Sigmoid colon (tissue), 7 donors: ENCODE results near the gene SDC1. TPM values are rescaled to one million over a fixed set of nuclear protein-coding genes. Genes with fewer than 3 reads are reported as not detected.

Source experiments
- DNase-seq: peaks from one replicate; pipeline ENCODE4 v3.0.0-alpha.2; 2019
- H3K27ac ChIP-seq, 4 donors: fragments of 200-600 bp; sonication (generic); one replicate each; pipeline ENCODE4 v1.5.1; 2016 to 2019; ENCODE audit warnings: mild to moderate bottlenecking in 1 of 4
- H3K27me3 ChIP-seq, 3 donors: fragments of 200-600 bp; sonication (generic); one replicate each; pipeline ENCODE4 v1.5.1; 2019; ENCODE audit warnings: mild to moderate bottlenecking in 1 of 3
- H3K36me3 ChIP-seq, 4 donors: fragments of 200-600 bp; sonication (generic); one replicate each; pipeline ENCODE4 v1.5.1; 2016 to 2019
- H3K4me1 ChIP-seq, 4 donors: fragments of 200-600 bp; sonication (generic); one replicate each; pipeline ENCODE4 v1.5.1; 2017 to 2019
- H3K4me3 ChIP-seq, 4 donors: fragments of 200-600 bp; sonication (generic); one replicate each; pipeline ENCODE4 v1.5.1; 2017 to 2019; ENCODE audit warnings: mild to moderate bottlenecking in 2 of 4, moderate library complexity in 1 of 4
- H3K9me3 ChIP-seq, 4 donors: fragments of 200-600 bp in 3 of 4; sonication (generic) in 3 of 4; one replicate each; pipeline versions ENCODE4 v1.5.1 to v1.6.1; 2013 to 2019
- EP300 ChIP-seq, 4 donors: sonication (generic); formaldehyde crosslinking; IDR thresholded peaks; one replicate each; pipeline ENCODE4 v1.6.1; 2017; ENCODE audit warnings: antibody characterized with exemption in 4 of 4
- POLR2A ChIP-seq, 2 donors: fragments of 450-650 bp; IDR thresholded peaks; one replicate each; pipeline ENCODE4 v1.6.1; 2016; ENCODE audit warnings: antibody characterized with exemption in 2 of 2, mild to moderate bottlenecking in 2 of 2, moderate library complexity in 2 of 2
- POLR2AphosphoS5 ChIP-seq, 4 donors: sonication (generic); formaldehyde crosslinking; IDR thresholded peaks; one replicate each; pipeline ENCODE4 v1.6.1; 2017; ENCODE audit warnings: antibody characterized with exemption in 4 of 4
- WGBS, 2 donors: extraction: QIAGEN DNeasy Blood & Tissue Kit; methylation state at CpG; one replicate each; pipeline ENCODE4 v1.1.7; 2013; 5-methylcytosine and 5-hydroxymethylcytosine counted together
- intact Hi-C: fragments of 100-400 bp; cut with DNase I; formaldehyde crosslinking; loops from one replicate; pipeline ENCODE4 v1.15.1; 2023
- polyA plus RNA-seq, 3 donors: library from polyadenylated mRNA; stranded (reverse); fragments of 200-250 nt; gene quantifications; one replicate each; pipeline ENCODE4 v1.2.3, GENCODE V29; 2013
- total RNA-seq, 4 donors: library from RNA; depleted of rRNA; stranded (reverse); fragments of >200 nt; gene quantifications; one replicate each; pipeline ENCODE4 v1.1.0, GENCODE V29; 2016
- TF ChIP-seq, protein P1 (sequence below), 4 experiments: fragments of 450-650 bp in 3 of 4; fragments of 200-600 bp in 1 of 4; IDR thresholded peaks; one replicate each; pipeline ENCODE4 v1.5.1; 2016 to 2019; ENCODE audit warnings: antibody characterized with exemption in 4 of 4, mild to moderate bottlenecking in 3 of 4, moderate library complexity in 2 of 4
- donor health status: healthy with polysubstance abuse.
- donor health status: Bipolar disorder and iron deficiency.
- donor health status: healthy.

Gene SDC1
- total and polyA plus RNA-seq, 7 donors = 0.33 to 104 (median 8.0) TPM; not detected in 1

DNA sequence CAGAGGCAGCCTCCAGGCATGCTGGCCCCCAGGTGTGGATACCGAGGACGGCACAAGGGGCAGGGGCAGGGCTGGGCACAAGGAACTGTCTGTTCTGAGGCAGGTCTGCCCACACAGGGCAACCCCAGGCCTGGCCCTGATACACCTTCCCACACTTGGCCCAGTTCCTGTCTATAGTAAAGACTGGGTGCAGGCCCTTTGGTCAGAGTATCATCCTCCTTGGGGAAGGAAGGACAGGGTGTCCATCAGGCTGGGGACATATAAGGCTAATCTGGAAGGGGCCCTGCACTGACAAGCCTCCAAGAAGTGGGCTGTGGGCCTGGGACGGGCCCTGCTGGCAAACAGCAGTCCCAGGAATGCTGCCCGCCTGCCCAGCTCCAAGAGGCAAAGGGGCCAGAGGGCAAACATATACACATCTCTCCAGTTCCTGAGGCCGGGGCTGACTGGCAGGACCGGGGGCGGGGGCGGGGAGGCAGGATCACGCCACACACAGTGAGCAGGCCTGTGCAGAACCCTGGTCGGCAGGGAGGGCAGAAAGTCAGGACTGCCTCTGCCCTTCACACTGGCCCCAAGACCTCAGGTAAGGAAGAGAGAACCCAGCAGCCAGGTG lies 18.9 kb downstream of the SDC1 start:
- Histone ChIP-seq H3K27ac (no peak overlapping the region), H3K36me3 (no peaks in the 10 kb centered on the region), H3K4me1 (no peaks in the 10 kb centered on the region), H3K27me3 (no peaks in the 10 kb centered on the region), H3K9me3 (no peaks in the 10 kb centered on the region), H3K4me3 (no peak overlapping the region)
- 73 to 91% methylated on average over 10 of the region's 10 CpGs for WGBS, 2 donors
- TF ChIP-seq, protein P1, sequence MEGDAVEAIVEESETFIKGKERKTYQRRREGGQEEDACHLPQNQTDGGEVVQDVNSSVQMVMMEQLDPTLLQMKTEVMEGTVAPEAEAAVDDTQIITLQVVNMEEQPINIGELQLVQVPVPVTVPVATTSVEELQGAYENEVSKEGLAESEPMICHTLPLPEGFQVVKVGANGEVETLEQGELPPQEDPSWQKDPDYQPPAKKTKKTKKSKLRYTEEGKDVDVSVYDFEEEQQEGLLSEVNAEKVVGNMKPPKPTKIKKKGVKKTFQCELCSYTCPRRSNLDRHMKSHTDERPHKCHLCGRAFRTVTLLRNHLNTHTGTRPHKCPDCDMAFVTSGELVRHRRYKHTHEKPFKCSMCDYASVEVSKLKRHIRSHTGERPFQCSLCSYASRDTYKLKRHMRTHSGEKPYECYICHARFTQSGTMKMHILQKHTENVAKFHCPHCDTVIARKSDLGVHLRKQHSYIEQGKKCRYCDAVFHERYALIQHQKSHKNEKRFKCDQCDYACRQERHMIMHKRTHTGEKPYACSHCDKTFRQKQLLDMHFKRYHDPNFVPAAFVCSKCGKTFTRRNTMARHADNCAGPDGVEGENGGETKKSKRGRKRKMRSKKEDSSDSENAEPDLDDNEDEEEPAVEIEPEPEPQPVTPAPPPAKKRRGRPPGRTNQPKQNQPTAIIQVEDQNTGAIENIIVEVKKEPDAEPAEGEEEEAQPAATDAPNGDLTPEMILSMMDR (IDR thresholded peaks at IDR 0.05) = no peak
- TF ChIP-seq EP300 (IDR thresholded peaks at IDR 0.05) (no peak), POLR2A (IDR thresholded peaks at IDR 0.05) (no peak), POLR2AphosphoS5 (IDR thresholded peaks at IDR 0.05) (no peak)
- intact Hi-C loops = no loop called here
- no peak for DNase-seq

- no peaks in the 10 kb centered on the region for H3K9me3 ChIP-seq
- no peaks in the 10 kb centered on the region for H3K4me1 ChIP-seq
- TF ChIP-seq POLR2A (IDR thresholded peaks at IDR 0.05) (no peak), POLR2AphosphoS5 (IDR thresholded peaks at IDR 0.05) (no peak), EP300 (IDR thresholded peaks at IDR 0.05) (no peak)
- TF ChIP-seq, protein P1 (IDR thresholded peaks at IDR 0.05) = no peak
- no peaks in the 10 kb centered on the region for H3K36me3 ChIP-seq
- 90 to 94% methylated on average over 7 of the region's 7 CpGs for WGBS, 2 donors
- H3K27me3 ChIP-seq = no peaks in the 10 kb centered on the region
- no peak overlapping the region for H3K4me3 ChIP-seq
- no peak overlapping the region for H3K27ac ChIP-seq
- intact Hi-C loops = no loop called here
- DNase-seq = no peak
These were observed 19.9 kb downstream of the SDC1 start for GRCh38 chr2:20205069-20205468.

DNA sequence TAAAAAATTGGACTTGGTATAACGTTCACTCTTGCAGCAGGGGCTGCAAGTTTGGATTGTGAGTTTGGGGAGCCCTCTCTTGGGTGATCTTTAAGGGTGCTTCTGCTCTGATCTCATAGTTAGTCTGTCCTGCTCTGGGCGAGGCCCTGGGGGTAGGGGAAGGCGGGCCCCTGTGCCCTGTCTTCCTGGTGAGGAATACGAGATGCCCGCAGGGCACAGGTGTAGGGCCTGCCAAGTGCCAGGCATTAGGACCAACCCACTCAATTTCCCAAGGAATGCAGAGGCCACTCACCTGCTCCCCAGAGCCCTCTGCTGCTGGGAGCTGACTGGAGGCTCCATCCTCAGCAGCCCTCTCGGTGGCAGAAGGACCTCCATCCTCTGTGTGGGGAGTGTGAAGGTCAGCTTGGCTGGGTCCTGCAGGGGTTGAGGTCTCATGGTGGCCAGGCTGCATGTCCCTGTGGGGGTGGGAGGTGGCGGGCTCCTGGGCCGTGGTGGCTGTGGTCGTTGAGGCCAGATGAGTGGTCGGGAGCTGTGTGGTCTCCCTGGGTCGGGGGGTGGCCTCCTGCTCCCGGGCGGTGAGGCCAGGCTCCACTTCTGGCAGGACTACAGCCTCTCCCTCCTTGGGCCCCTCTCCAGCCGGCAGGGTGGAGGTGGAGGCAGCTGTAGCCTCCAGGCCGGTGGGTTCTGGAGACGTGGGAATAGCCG lies 21.3 kb downstream of the SDC1 start:
- no peak for DNase-seq
- H3K4me1 ChIP-seq = no peaks in the 10 kb centered on the region
- no peaks in the 10 kb centered on the region for H3K36me3 ChIP-seq
- H3K9me3 ChIP-seq = no peaks in the 10 kb centered on the region
- H3K27me3 ChIP-seq = no peaks in the 10 kb centered on the region
- intact Hi-C loops = no loop called here
- TF ChIP-seq EP300 (IDR thresholded peaks at IDR 0.05) (no peak), POLR2A (IDR thresholded peaks at IDR 0.05) (no peak), POLR2AphosphoS5 (IDR thresholded peaks at IDR 0.05) (no peak)
- TF ChIP-seq, protein P1 (IDR thresholded peaks at IDR 0.05) = no peak
- WGBS, 2 donors = 85 to 86% methylated on average over 17 of the region's 17 CpGs
- H3K27ac ChIP-seq = no peak overlapping the region
- H3K4me3 ChIP-seq = no peak overlapping the region

- intact Hi-C loops = no loop called here
- 94 to 95% methylated on average over 10 of the region's 10 CpGs for WGBS, 2 donors
These were observed 21.9 kb downstream of the SDC1 start for GRCh38 chr2:20203072-20203471.

More at GRCh38 chr2:20203072-20203471, 21.9 kb downstream of the SDC1 start:
- H3K4me3 ChIP-seq = no peak overlapping the region
- H3K9me3 ChIP-seq = no peaks in the 10 kb centered on the region
- no peaks in the 10 kb centered on the region for H3K4me1 ChIP-seq
- DNase-seq = no peak
- no peaks in the 10 kb centered on the region for H3K36me3 ChIP-seq
- TF ChIP-seq EP300 (IDR thresholded peaks at IDR 0.05) = no peak
- TF ChIP-seq, protein P1 (IDR thresholded peaks at IDR 0.05) = no peak
- no peak for TF ChIP-seq POLR2AphosphoS5 (IDR thresholded peaks at IDR 0.05)
- no peak for TF ChIP-seq POLR2A (IDR thresholded peaks at IDR 0.05)
- H3K27ac ChIP-seq = no peak overlapping the region
- no peaks in the 10 kb centered on the region for H3K27me3 ChIP-seq
